Loucy (cell line): Measurements from ENCODE around the gene KRTAP12-3.

Experiments
- EZH2phosphoT487 ChIP-seq: fragments of 200-600 bp; IDR thresholded peaks from 2 replicates; pipeline ENCODE4 v1.6.1; 2018; ENCODE audit warnings: antibody characterized with exemption, mild to moderate bottlenecking, moderate library complexity, borderline replicate concordance
- TF ChIP-seq, protein P1 (sequence below): fragments of 200-600 bp; sonication (generic); conservative IDR thresholded peaks from 2 replicates; pipeline ENCODE4 v1.5.1; 2014; ENCODE audit warnings: mild to moderate bottlenecking, antibody characterized with exemption, low read length

DNA sequence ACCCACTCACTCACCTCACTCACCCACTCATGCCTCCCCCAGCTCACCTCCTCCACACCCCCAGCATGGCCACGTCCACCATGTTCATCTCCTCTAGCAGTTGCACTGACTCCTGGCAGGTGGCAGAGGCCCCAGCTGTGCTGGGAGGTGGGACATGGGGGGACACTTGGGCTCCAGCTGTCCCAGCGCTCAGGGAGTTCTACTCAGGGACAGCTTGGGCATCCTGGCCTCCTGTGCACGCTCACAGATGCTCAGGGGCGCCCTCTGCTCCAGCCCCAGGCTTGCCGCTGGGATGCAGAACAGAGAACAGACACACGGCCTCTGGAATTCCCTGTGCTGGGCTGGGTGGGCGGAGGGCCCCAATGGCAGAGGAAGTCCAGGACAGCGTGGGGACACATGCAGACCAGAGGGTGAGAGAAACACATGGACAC is 40.6 kb upstream of the KRTAP12-3 start:
- TF ChIP-seq, protein P1, sequence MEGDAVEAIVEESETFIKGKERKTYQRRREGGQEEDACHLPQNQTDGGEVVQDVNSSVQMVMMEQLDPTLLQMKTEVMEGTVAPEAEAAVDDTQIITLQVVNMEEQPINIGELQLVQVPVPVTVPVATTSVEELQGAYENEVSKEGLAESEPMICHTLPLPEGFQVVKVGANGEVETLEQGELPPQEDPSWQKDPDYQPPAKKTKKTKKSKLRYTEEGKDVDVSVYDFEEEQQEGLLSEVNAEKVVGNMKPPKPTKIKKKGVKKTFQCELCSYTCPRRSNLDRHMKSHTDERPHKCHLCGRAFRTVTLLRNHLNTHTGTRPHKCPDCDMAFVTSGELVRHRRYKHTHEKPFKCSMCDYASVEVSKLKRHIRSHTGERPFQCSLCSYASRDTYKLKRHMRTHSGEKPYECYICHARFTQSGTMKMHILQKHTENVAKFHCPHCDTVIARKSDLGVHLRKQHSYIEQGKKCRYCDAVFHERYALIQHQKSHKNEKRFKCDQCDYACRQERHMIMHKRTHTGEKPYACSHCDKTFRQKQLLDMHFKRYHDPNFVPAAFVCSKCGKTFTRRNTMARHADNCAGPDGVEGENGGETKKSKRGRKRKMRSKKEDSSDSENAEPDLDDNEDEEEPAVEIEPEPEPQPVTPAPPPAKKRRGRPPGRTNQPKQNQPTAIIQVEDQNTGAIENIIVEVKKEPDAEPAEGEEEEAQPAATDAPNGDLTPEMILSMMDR, result no peak
- TF ChIP-seq EZH2phosphoT487, result no peak
